Uterus (tissue), 4 donors: ENCODE results near the gene PIK3R3. TPM values are rescaled to one million over a fixed set of nuclear protein-coding genes. Genes with fewer than 3 reads are reported as not detected.

Experiments used
- small RNA-seq: library from RNA; depleted of rRNA; stranded (forward); fragments of <200 nt; gene quantifications from one replicate; pipeline ENCODE3, GENCODE V24; 2016
- total RNA-seq, 4 donors: library from RNA; depleted of rRNA in 3 of 4; stranded (reverse); fragments of >200 nt in 3 of 4; gene quantifications; one replicate each; pipeline versions ENCODE4 v1.1.0 to v1.2.4, GENCODE V29; 2014 to 2023
- donor health status: DM: yes; HTN: yes; CAD: no.

PIK3R3 gene
- total RNA-seq, 4 donors from 2014 or later, result 23.5 to 83.7 (median 38.3) TPM

Small RNAs within 50 kb of the gene (small RNA-seq; reads per million reads assigned to genes)
- not detected for gene AL358075.3
- not detected for gene AL672043.1

Other genes with a start within 250 kb of the PIK3R3 start
- gene TSPAN1, start 42.5 kb upstream of the PIK3R3 start, total RNA-seq, result 10 to 100 TPM in 3 of 4 donors, 1 to 10 TPM in 1; 4.1 to 62.8 (median 29.1) TPM
- gene P3R3URF, start 43.9 kb upstream of the PIK3R3 start, total RNA-seq, result not detected
- 10 to 100 TPM in 3 of 4 donors, 1 to 10 TPM in 1; 5.6 to 67.2 (median 31.8) TPM for gene POMGNT1, start 65.8 kb upstream of the PIK3R3 start, total RNA-seq
- 10 to 100 TPM in 1 of 4 donors, 1 to 10 TPM in 3; 4.1 to 19.8 (median 5.9) TPM for gene LURAP1, start 70.7 kb upstream of the PIK3R3 start, total RNA-seq
- gene RAD54L, start 115.1 kb upstream of the PIK3R3 start, total RNA-seq, result 1 to 10 TPM in 2 of 4 donors, not detected in 2; 1.2 to 7.3 TPM
- 10 to 100 TPM; 26.8 to 87.2 (median 60.3) TPM for gene LRRC41, start 171.0 kb upstream of the PIK3R3 start, total RNA-seq
- 100 to 1,000 TPM; 111 to 354 (median 296) TPM for gene UQCRH, start 171.1 kb upstream of the PIK3R3 start, total RNA-seq
- gene NSUN4, start 208.2 kb upstream of the PIK3R3 start, total RNA-seq, result 10 to 100 TPM in 3 of 4 donors, 1 to 10 TPM in 1; 1.0 to 42.4 (median 23.2) TPM